C4-2B (cell line): ENCODE measurements around the gene LRPAP1.

Experiments
- H3K27ac ChIP-seq: fragments of 450-650 bp; 2 replicates; pipeline ENCODE4 v1.5.1; 2017
- CTCF ChIP-seq: fragments of 450-650 bp; conservative IDR thresholded peaks from 2 replicates; pipeline ENCODE4 v1.5.1; 2017; ENCODE audit warnings: mild to moderate bottlenecking
- ZFX ChIP-seq: fragments of 450-650 bp; IDR thresholded peaks from 2 replicates; pipeline ENCODE4 v1.6.1; 2017

Gene LRPAP1

GRCh38 chr4:3501825-3502425 is 30.3 kb downstream of the LRPAP1 start:
- no peak for TF ChIP-seq CTCF
- no peak for TF ChIP-seq ZFX
- no peak overlapping the region for H3K27ac ChIP-seq

- TF ChIP-seq CTCF (no peak), ZFX (no peak)
- no peak overlapping the region for H3K27ac ChIP-seq
Observed at GRCh38 chr4:3501126-3501824, 30.9 kb downstream of the LRPAP1 start.

GRCh38 chr4:3500634-3501101 is 31.6 kb downstream of the LRPAP1 start:
- no peak for TF ChIP-seq CTCF
- TF ChIP-seq ZFX, result no peak
- H3K27ac ChIP-seq, result no peak overlapping the region

- TF ChIP-seq ZFX (no peak), CTCF (no peak)
- H3K27ac ChIP-seq, result no peak overlapping the region
Observed at GRCh38 chr4:3500111-3500510, 32.1 kb downstream of the LRPAP1 start.

- no peak overlapping the region for H3K27ac ChIP-seq
- TF ChIP-seq CTCF (no peak), ZFX (no peak)
Observed at GRCh38 chr4:3499710-3500109, 32.5 kb downstream of the LRPAP1 start.

GRCh38 chr4:3498901-3499510 is 33.2 kb downstream of the LRPAP1 start:
- no peak overlapping the region for H3K27ac ChIP-seq
- no peak for TF ChIP-seq CTCF
- no peak for TF ChIP-seq ZFX

GRCh38 chr4:3498407-3498806 is 33.8 kb downstream of the LRPAP1 start:
- TF ChIP-seq ZFX (no peak), CTCF (no peak)
- no peak overlapping the region for H3K27ac ChIP-seq
